IPS-18a (cell line): Measurements from ENCODE around the gene TBC1D22A.

Experiments used
- H3K27ac ChIP-seq: one replicate; pipeline ENCODE4 v1.5.1; 2013; ENCODE audit warnings: low read length
- H3K27me3 ChIP-seq: one replicate; pipeline ENCODE4 v1.6.1; 2013; ENCODE audit warnings: mild to moderate bottlenecking, low read length; ENCODE audit not compliant: control insufficient read depth, insufficient read depth
- H3K36me3 ChIP-seq: one replicate; pipeline ENCODE4 v1.6.1; 2013; ENCODE audit warnings: low read depth, low read length; ENCODE audit not compliant: control insufficient read depth
- H3K4me1 ChIP-seq: one replicate; pipeline ENCODE4 v1.6.1; 2013; ENCODE audit warnings: low read depth, low read length; ENCODE audit not compliant: control insufficient read depth
- H3K4me3 ChIP-seq: one replicate; pipeline ENCODE4 v1.5.1; 2013; ENCODE audit warnings: low read length
- H3K9ac ChIP-seq: one replicate; pipeline ENCODE4 v1.6.1; 2013; ENCODE audit warnings: mild to moderate bottlenecking, low read length, moderate library complexity
- H3K9me3 ChIP-seq: one replicate; pipeline ENCODE4 v1.6.1; 2013; ENCODE audit warnings: low read depth, low read length; ENCODE audit not compliant: control insufficient read depth

TBC1D22A gene

DNA sequence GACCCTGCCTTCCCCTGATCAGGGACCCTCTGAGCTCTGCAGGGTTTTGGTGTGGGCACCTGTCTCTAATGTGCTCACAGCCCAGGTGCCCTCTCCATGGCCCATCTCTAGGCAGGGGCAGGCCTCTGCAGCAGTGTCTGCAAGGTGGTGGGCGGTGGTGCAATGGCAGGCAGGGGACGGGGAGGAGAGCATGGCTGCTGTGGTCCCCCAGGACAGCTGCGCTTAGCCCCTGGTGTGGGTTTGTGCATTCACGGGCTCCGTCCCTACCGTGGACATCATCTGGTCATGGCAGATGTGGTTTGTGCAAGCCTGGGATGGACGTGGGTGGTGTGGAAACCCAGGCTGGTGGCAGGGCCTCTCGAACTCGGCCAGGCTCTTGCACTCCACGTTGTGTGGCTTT is 443.1 kb downstream of the TBC1D22A start:
- Histone ChIP-seq H3K4me1 (no peaks in the 10 kb centered on the region), H3K27ac (no peak overlapping the region), H3K9me3 (peaks cover 9% of the 10 kb centered on the region), H3K27me3 (no peaks in the 10 kb centered on the region), H3K36me3 (no peaks in the 10 kb centered on the region), H3K9ac (no peak overlapping the region), H3K4me3 (no peak overlapping the region)

DNA sequence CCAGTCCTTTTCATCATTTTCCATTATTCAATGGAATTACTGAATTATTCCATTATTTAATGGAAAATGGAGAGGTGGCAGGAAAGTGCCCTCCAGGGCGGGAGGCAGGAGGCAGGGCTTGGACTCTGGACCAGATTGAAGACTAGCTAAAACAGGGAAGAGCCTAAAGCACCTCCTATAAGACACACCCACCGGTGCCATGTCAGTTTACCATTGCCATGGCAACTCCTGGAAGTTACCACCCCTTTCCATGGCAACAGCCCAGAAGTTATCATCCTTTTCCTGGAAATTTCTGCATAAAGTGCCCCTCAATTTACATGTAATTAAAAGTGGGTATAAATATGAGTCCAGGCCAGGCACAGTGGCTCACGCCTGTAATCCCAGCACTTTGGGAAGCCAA is 443.7 kb downstream of the TBC1D22A start:
- no peaks in the 10 kb centered on the region for H3K4me1 ChIP-seq
- H3K9me3 ChIP-seq: peaks cover 13% of the 10 kb centered on the region
- H3K27me3 ChIP-seq: no peaks in the 10 kb centered on the region

DNA sequence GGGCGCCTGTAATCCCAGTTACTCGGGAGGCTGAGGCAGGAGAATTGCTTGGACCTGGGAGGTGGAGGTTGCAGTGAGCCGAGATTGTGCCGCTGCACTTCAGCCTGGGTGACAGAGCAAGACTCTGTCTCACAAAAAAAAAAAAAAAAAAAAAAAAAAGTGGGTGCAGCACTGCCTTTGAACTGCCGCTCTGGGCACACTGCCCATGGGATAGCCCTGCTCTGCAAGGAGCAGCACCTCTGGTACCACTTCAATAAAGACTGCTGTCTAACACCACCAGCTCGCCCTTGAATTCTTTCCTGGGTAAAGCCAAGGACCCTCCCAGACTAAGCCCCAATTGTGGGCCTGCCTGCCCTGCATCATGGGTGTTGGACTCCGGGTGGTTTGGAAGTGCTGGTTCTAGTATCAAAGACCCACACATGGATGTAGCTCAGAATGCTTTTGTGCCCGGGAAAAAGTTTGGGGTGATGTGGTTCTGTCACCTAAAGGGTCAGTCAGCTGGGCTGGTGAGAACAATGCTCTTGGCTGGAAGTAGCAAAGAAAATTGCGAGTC is 444.3 kb downstream of the TBC1D22A start:
- H3K36me3 ChIP-seq: no peaks in the 10 kb centered on the region
- no peaks in the 10 kb centered on the region for H3K27me3 ChIP-seq
- H3K4me3 ChIP-seq: no peak overlapping the region
- no peak overlapping the region for H3K9ac ChIP-seq
- no peak overlapping the region for H3K27ac ChIP-seq
- no peaks in the 10 kb centered on the region for H3K4me1 ChIP-seq
- H3K9me3 ChIP-seq: peaks cover 13% of the 10 kb centered on the region

More for the DNA sequence above, 443.7 kb downstream of the TBC1D22A start:
- H3K27ac ChIP-seq: no peak overlapping the region
- no peaks in the 10 kb centered on the region for H3K36me3 ChIP-seq
- H3K9ac ChIP-seq: no peak overlapping the region
- H3K4me3 ChIP-seq: no peak overlapping the region

DNA sequence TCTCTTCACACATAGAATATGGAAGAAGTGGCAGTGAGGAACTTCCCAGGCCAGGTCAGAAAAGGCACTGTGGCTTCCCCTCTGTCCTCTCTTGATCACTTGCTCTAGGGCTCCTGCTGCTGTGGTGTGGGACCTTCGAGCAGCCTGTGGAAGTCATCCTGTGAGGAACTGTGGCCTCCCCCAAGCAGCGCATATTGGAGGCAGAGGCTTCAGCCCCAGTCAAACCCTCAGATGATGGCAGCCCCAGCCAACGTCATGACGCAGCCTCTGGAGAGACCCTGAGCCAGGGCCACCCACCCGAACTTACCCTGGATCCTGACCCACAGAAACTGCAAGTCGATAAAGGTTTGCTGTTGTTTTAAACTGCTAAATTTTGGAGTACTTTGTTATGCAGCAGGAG is 444.9 kb downstream of the TBC1D22A start:
- Histone ChIP-seq H3K4me1 (no peaks in the 10 kb centered on the region), H3K27ac (no peak overlapping the region), H3K36me3 (no peaks in the 10 kb centered on the region), H3K9ac (no peak overlapping the region), H3K27me3 (no peaks in the 10 kb centered on the region), H3K9me3 (peaks cover 18% of the 10 kb centered on the region), H3K4me3 (no peak overlapping the region)

DNA sequence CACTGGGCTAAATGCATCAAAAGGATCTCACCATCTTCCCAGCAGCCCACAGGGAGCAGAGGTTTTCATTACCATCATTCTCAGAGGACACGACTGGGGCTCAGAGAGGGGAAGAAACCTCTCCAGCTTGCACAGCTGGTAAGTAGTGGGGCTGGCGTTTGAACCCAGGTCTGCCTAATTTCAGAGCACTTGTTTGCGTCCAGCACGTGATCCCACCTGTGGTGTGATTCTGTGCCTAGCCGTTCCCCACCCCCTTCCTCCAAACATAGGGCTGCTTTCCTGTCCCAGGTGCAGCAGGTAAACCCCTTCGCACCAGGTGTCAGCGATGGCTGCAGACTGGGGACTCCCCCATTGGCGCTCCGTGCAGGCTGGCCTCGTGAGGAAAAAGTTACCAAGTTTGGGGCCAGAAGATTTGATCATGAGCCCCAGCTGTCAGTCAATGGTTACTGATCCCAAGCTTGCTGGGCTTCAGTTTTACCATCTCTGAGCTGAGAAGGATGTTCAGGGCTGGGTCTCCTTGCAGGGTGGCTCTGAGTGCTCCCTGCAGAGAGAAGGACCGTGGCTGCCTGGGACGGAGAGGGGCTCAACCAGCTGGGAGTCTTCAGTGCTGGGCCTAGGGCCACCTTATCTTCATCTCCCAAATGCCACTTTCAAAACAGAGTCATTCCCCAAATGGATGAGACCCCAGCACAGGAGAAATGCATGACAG is 445.6 kb downstream of the TBC1D22A start:
- H3K27ac ChIP-seq: no peak overlapping the region
- no peaks in the 10 kb centered on the region for H3K36me3 ChIP-seq
- no peaks in the 10 kb centered on the region for H3K27me3 ChIP-seq
- H3K4me1 ChIP-seq: no peaks in the 10 kb centered on the region
- peaks cover 22% of the 10 kb centered on the region for H3K9me3 ChIP-seq
- H3K4me3 ChIP-seq: no peak overlapping the region
- H3K9ac ChIP-seq: no peak overlapping the region

DNA sequence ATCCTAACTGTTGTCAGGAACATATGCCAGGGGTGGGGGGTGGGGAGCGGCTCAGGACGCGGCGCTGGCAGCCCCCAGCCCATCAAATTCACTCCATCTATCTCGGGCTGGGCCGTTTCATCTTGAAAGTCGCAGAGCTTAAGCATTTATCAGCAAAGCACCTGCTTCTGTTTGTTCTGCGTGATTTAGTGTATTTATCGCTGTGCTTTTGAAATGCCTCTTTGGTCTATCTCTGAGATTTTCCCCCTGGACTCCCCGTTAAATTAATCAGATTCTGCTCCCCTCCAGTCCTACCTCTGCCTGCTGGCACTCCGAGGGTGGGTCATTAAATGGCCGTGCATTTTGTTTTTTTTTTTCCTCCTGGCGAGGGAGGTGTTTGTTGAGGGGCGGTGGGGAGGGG is 446.2 kb downstream of the TBC1D22A start:
- peaks cover 21% of the 10 kb centered on the region for H3K9me3 ChIP-seq
- no peaks in the 10 kb centered on the region for H3K4me1 ChIP-seq
- H3K4me3 ChIP-seq: no peak overlapping the region
- no peaks in the 10 kb centered on the region for H3K27me3 ChIP-seq
- no peaks in the 10 kb centered on the region for H3K36me3 ChIP-seq
- no peak overlapping the region for H3K9ac ChIP-seq
- no peak overlapping the region for H3K27ac ChIP-seq

DNA sequence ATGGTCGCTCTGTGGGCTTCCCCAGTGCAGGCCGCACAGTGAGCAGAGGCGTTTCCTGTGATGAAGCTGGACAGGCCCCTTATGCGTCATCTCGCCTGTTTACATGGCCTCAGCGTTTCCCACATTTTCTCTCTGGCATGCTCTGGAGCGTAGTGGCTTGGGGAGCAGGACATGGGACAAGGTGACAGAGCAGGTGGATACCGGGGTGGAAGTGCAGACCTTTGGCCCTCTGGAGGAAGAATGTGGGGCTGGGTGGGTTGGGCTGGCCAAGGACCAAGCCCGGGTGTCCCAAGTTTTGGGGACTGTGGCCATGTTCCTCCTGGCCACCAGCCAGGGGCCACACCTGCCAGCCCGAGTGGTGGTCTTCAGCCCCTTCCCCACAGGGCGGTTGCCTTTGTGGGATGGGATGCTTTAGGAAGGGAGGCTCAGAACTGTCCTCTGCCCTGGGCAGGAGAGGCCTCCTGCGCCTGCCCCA is 446.6 kb downstream of the TBC1D22A start:
- Histone ChIP-seq H3K9me3 (peaks cover 24% of the 10 kb centered on the region), H3K4me1 (no peaks in the 10 kb centered on the region), H3K4me3 (no peak overlapping the region), H3K36me3 (no peaks in the 10 kb centered on the region), H3K27me3 (no peaks in the 10 kb centered on the region), H3K9ac (no peak overlapping the region), H3K27ac (no peak overlapping the region)

DNA sequence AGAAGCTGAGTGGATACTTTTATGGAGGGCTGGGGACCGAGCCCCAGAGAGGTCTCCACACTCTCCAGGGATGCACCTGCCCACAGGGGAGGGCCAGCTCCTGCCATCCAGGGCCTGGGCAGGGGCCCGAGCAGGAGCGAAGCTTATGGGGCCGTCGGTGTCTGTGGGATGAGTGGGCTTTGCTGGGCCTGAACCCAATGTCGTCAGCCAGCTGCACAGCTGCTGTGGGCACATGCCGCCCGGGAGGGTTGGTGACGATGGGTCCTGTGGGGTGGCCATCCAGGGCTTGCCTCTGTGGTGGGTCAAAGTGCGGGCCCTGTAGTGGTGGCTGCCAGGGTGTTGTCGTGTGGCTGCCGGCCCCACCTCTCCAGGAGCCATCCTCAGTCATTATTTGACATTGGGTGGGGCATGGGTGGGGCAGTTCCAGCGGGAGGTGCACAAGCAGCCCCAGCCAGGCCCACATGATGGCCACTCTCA is 447.1 kb downstream of the TBC1D22A start:
- Histone ChIP-seq H3K27ac (no peak overlapping the region), H3K27me3 (no peaks in the 10 kb centered on the region), H3K36me3 (no peaks in the 10 kb centered on the region), H3K4me3 (no peak overlapping the region), H3K9ac (no peak overlapping the region), H3K4me1 (no peaks in the 10 kb centered on the region), H3K9me3 (peaks cover 29% of the 10 kb centered on the region)

DNA sequence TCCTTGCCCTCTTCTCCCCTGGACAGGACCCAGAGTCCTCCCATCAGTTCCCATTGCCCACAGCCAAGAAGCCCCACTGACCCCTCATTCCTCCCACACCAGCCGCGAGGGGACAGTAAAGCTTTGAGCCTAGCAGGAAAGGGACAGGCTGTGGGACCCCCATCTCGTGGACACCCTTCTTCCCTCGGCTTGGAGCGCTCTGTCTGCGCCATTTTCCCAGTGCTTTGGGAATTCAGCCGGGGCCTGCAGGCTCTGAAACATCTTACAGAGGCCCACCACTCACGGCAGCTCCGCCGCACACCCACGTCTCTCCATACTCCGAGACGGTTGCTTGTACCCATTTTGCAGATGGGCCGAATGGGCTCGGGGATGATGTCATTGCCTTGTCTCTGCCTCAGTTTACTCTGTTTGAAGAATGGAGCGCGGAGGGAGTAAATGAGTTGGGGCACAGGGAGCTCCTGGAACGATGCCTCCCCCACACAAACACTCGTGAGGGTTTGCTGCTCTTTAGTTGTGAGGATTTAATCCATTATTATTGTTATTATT is 447.7 kb downstream of the TBC1D22A start:
- no peak overlapping the region for H3K27ac ChIP-seq
- peaks cover 35% of the 10 kb centered on the region for H3K9me3 ChIP-seq

DNA sequence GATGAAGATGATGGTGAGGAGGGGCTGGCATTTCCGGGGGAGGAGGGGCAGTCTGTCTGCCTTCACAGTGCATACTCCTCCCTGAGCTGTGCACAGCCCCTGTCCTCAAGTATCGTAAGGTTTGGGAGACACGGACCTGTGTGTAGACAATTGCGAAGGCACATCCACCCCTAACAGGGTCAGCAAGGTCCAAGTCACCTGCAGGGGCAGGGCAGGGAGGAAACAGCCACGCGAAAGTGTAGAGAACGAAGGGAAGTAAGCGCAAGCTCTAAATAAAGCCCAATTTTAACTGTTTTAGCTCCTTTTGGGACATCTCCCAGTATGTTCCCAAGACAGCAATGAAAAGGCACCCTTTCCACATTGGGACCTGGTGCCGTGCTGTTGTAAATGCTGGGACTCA is 448.2 kb downstream of the TBC1D22A start:
- H3K4me3 ChIP-seq: no peak overlapping the region
- H3K9ac ChIP-seq: no peak overlapping the region
- H3K4me1 ChIP-seq: no peaks in the 10 kb centered on the region
- H3K36me3 ChIP-seq: no peaks in the 10 kb centered on the region
- H3K27ac ChIP-seq: no peak overlapping the region
- no peaks in the 10 kb centered on the region for H3K27me3 ChIP-seq
- H3K9me3 ChIP-seq: peaks cover 39% of the 10 kb centered on the region

More for the DNA sequence above, 447.7 kb downstream of the TBC1D22A start:
- no peaks in the 10 kb centered on the region for H3K27me3 ChIP-seq
- no peaks in the 10 kb centered on the region for H3K4me1 ChIP-seq
- no peak overlapping the region for H3K4me3 ChIP-seq
- H3K9ac ChIP-seq: no peak overlapping the region
- H3K36me3 ChIP-seq: no peaks in the 10 kb centered on the region

DNA sequence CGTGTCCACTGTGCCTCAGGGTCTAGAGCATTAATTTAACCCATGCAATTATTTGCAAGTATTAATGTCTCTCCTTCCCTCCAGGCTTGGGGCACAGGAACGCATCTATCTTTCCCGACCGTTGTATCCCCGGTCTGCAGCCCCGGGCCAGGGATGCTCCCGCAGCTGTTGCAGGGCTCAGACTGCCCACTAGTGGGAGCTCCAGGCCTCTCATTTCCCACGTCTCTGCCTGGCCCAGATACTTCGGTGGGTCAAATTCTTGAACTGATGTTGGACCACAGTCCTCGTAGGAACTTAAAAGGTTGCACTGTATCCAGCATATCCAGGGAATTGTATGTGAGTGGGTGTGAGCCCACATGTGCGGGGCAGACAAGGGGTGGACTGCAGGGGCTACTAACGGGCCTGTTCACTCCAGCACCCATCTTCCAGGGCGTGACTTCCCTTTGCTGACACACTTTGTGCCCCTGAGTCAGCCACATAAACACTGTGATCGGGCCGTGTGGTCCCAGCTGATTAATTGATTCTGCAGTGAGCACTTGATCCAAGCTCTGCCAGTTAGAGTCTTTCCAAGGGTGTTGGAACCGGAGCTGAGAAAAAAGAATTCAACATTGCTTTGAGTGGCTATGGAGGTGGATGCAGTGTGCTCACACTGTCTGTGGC is 451.3 kb downstream of the TBC1D22A start:
- H3K27me3 ChIP-seq: no peaks in the 10 kb centered on the region
- H3K4me1 ChIP-seq: no peaks in the 10 kb centered on the region
- peaks cover 42% of the 10 kb centered on the region for H3K9me3 ChIP-seq
- H3K27ac ChIP-seq: no peak overlapping the region
- H3K4me3 ChIP-seq: no peak overlapping the region
- H3K9ac ChIP-seq: no peak overlapping the region
- H3K36me3 ChIP-seq: no peaks in the 10 kb centered on the region
